ENCODE data around the gene CIB2. TPM values are rescaled to one million over a fixed set of nuclear protein-coding genes. Genes with fewer than 3 reads are reported as not detected.

CIB2 gene
- total and polyA plus RNA-seq, 2 experiments from 2014 or later = 40.5 to 48.9 TPM

DNA sequence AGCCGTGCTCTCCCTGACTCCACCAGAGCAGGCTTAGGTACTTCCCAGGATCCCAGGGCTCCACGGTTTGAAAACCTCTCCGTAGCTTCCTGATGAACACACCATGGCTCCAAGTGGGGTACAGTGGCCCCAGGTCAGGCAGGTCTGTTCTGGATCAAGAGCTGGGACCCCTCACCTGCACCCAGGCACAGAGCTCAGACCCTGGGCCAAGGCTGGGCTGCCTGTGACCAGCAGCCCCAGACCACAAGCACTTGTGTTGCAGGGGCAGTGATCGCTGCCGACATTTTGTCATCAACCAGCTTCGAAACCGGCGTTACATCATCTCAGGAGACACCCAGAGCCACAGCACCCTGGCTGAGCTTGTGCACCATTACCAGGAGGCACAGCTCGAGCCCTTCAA, 33.6 kb downstream of the CIB2 start:
- Histone ChIP-seq H3K4me2 (no peak overlapping the region), H3K4me3 (no peak overlapping the region), H2AFZ (no peak overlapping the region), H4K20me1 (ENCODE audit: insufficient read depth, poor library complexity, severe bottlenecking) (no peaks in the 10 kb centered on the region), H3K27me3 (no peaks in the 10 kb centered on the region), H3K4me1 (ENCODE audit: insufficient read depth) (peaks cover 11% of the 10 kb centered on the region), H3K36me3 (replicated peaks; ENCODE audit: insufficient read depth, low read depth) (no peaks in the 10 kb centered on the region), H3K79me2 (no peaks in the 10 kb centered on the region), H3K9me2 (replicated peaks; ENCODE audit: insufficient read depth) (no peaks in the 10 kb centered on the region), H3K27ac (no peak overlapping the region), H3K9me3 (ENCODE audit: low read depth) (no peaks in the 10 kb centered on the region)
- WGBS (ENCODE audit: low lambda C conversion rate, missing lambda C conversion rate) = 92% methylated on average over 9 of the region's 9 CpGs
- no peak for DNase-seq (ENCODE audit: low spot score)
- TF ChIP-seq EZH2 (IDR thresholded peaks at IDR 0.05; ENCODE audit: borderline replicate concordance) (no peak), CTCF (IDR thresholded peaks at IDR 0.05; ENCODE audit: poor library complexity) (no peak), EZH2phosphoT487 (IDR thresholded peaks at IDR 0.05; ENCODE audit: low read depth, severe bottlenecking, unreplicated experiment) (no peak)

DNA sequence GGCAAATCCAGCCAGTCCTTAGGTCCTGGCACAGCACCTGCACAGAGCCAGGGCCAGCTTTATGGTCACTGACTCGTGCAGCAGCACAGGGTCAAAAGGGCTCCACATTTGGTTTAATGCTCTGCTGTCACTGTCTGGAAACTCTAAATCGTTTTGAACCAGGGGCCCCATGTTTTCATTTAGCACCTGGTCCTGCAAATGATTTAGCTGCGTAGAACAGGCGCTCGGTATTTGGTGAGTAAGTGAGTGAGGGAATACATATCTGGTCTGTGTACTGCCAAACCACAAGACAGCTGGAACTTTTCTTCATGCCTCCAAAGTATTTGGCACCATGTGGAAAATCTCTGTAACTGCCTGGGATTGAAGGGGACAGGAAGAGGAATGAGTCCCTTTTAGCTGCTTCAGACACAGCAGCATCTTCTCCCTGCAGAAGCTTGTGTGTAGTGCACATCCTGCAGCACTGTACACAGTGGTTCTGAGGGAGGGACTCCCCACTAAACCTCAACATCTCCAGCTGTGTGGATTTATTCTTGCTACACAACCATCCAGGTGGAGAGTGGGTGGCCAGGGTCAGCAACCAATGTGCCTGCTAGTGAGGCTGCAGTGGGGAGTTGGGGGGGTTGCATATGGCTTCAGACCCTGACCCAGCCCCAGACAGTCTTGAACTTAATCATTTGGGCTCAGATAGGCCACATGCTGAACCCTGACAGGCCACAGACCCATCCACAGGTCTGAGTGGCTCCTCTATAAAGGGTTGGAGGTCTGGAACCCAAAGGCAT, 37.8 kb downstream of the CIB2 start:
- H2AFZ ChIP-seq = no peak overlapping the region
- no peak overlapping the region for H3K4me2 ChIP-seq
- no peaks in the 10 kb centered on the region for H3K27me3 ChIP-seq
- 37% methylated on average over 5 of the region's 5 CpGs for WGBS (ENCODE audit: low lambda C conversion rate, missing lambda C conversion rate)
- DNase-seq (ENCODE audit: low spot score) = no peak
- H3K4me3 ChIP-seq = no peak overlapping the region
- no peaks in the 10 kb centered on the region for H3K36me3 ChIP-seq (replicated peaks; ENCODE audit: insufficient read depth, low read depth)
- TF ChIP-seq CTCF (IDR thresholded peaks at IDR 0.05; ENCODE audit: poor library complexity) (no peak), EZH2phosphoT487 (IDR thresholded peaks at IDR 0.05; ENCODE audit: low read depth, severe bottlenecking, unreplicated experiment) (no peak), EZH2 (IDR thresholded peaks at IDR 0.05; ENCODE audit: borderline replicate concordance) (no peak)
- H3K9me3 ChIP-seq (ENCODE audit: low read depth) = no peaks in the 10 kb centered on the region
- H3K9me2 ChIP-seq (replicated peaks; ENCODE audit: insufficient read depth) = no peaks in the 10 kb centered on the region
- no peaks in the 10 kb centered on the region for H4K20me1 ChIP-seq (ENCODE audit: insufficient read depth, poor library complexity, severe bottlenecking)
- no peak overlapping the region for H3K27ac ChIP-seq
- peaks cover 23% of the 10 kb centered on the region for H3K4me1 ChIP-seq (ENCODE audit: insufficient read depth)
- H3K79me2 ChIP-seq = no peaks in the 10 kb centered on the region

GRCh38 chr15:78092261-78093041, 38.8 kb downstream of the CIB2 start, which contains the start of gene SH2D7:
Gene SH2D7 (plus strand): TSS chr15:78092561. CDS start chr15:78092585, 24 bp downstream.
- TF ChIP-seq CTCF (IDR thresholded peaks at IDR 0.05; ENCODE audit: poor library complexity) = no peak
- TF ChIP-seq EZH2phosphoT487 (IDR thresholded peaks at IDR 0.05; ENCODE audit: low read depth, severe bottlenecking, unreplicated experiment) = no peak
- no peak for TF ChIP-seq EZH2 (IDR thresholded peaks at IDR 0.05; ENCODE audit: borderline replicate concordance)
- no peaks in the 10 kb centered on the region for H3K27me3 ChIP-seq
- H2AFZ ChIP-seq = no peak within 1 kb of the TSS
- H4K20me1 ChIP-seq (ENCODE audit: insufficient read depth, poor library complexity, severe bottlenecking) = no peaks in the 10 kb centered on the region
- no peaks in the 10 kb centered on the region for H3K36me3 ChIP-seq (replicated peaks; ENCODE audit: insufficient read depth, low read depth)
- no peak within 1 kb of the TSS for H3K27ac ChIP-seq
- WGBS (ENCODE audit: low lambda C conversion rate, missing lambda C conversion rate) = 83% methylated on average over 11 of the region's 11 CpGs
- no peaks in the 10 kb centered on the region for H3K79me2 ChIP-seq
- H3K9me3 ChIP-seq (ENCODE audit: low read depth) = no peaks in the 10 kb centered on the region
- DNase-seq (ENCODE audit: low spot score) = no peak
- no peak within 1 kb of the TSS for H3K4me3 ChIP-seq
- H3K9me2 ChIP-seq (replicated peaks; ENCODE audit: insufficient read depth) = no peaks in the 10 kb centered on the region
- H3K4me1 ChIP-seq (ENCODE audit: insufficient read depth) = peaks cover 24% of the 10 kb centered on the region
- no peak within 1 kb of the TSS for H3K4me2 ChIP-seq
